NCI-H748 treated with DMSO at 0.1 percent for 48 hours (cell line): ENCODE data around the gene RAB6B.

Experiments used
- DNase-seq: peaks from one replicate; lab custom pipeline; 2025; lab: John Stamatoyannopoulos, UW

RAB6B gene

DNA sequence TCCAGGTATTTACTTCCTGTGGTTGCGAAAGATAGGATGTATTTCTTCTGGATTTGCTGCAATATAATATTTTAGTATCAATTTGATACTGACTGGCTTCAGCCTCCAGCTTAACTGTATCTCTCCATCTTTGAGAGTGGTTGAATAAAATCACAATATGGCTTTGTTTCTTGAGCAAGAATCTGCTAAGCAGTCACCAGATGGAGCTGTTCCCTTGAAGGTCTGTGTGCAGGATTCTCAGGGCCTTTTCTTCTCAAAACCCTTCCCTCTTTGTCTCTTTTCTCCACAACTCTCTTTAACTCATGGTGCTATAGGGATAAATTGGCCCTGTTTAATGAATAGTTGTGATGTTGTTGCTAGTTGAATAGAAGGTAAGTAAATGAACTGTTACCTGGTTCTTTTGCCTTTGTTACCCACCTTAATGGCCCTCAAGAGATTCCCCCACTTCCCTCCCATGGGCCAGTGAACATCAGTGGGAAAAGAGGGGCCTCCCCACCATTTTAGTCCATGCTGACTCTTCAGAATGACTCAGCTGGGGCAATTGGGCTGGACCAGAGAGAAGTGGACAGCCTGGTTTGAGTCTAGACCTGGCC lies 34.8 kb upstream of the RAB6B start:
- DNase-seq, result peak; percentile 12

GRCh38 chr3:133928903-133929607 lies 33.4 kb upstream of the RAB6B start:
- DNase-seq, result no peak

DNA sequence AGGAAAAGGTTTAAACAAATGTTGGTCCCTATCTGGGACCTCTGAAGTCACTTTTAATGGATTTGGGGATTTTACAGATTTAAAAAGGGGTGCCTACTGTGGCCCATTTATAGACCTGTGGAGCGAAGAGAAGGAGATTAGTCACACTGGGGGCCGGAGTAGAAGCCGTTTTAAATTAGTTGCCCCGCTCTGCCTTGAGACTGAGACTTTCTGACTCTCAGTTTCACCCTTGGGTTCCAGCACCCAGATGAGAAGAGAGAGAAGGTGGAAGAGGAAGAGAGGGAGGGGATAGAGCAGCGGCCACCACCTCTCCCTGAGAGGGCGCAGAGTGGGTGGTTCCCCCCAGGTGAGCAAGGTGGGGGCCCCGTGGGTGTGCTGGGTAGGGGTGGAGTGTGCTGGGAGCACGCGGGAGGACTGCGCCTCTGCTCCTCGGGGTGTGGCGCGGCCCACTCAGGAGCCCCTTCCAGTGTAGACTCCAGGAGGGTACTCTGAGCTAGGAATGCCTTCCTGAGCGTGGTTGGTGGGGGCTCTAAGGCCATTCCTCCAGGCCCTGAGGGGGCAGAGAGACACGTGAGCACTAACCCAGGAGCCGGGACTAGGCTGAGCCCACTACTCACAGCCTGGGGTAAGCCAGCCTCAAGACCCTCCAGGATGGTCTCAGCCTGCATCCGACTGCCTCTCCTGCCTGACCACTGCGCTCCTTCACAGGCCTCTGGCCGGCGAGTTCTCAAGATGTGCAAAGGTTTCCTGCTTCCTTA lies 32.6 kb upstream of the RAB6B start:
- DNase-seq, result no peak

DNA sequence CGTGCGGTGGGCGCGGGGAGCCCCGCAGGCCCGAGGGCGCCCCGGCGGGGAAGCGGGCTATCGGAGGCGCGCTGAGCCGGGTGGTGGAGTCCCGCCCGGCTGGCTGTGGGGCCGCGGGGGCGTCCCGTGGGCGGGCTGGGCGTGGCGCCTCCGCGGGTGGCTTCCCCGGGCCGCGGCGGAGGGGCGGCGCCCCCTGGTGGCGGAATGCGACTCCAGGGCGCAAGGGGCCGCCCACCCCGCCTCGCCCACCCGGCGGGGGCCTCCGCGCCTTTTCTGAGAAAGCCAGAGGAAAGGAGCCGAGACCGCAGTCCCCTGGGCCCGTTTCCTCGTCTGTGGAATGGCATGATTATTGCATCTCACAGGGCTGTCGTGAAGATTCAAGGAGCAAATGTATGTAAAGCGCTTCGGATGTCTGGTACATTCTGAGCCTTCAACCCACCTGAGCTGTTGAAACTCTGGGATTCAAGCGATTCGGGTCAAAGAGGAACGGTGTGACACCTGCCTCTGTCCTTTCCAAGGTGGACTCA lies 31.9 kb upstream of the RAB6B start:
- DNase-seq, result no peak

- no peak for DNase-seq
Measured at GRCh38 chr3:133926736-133927539, 31.3 kb upstream of the RAB6B start.

DNA sequence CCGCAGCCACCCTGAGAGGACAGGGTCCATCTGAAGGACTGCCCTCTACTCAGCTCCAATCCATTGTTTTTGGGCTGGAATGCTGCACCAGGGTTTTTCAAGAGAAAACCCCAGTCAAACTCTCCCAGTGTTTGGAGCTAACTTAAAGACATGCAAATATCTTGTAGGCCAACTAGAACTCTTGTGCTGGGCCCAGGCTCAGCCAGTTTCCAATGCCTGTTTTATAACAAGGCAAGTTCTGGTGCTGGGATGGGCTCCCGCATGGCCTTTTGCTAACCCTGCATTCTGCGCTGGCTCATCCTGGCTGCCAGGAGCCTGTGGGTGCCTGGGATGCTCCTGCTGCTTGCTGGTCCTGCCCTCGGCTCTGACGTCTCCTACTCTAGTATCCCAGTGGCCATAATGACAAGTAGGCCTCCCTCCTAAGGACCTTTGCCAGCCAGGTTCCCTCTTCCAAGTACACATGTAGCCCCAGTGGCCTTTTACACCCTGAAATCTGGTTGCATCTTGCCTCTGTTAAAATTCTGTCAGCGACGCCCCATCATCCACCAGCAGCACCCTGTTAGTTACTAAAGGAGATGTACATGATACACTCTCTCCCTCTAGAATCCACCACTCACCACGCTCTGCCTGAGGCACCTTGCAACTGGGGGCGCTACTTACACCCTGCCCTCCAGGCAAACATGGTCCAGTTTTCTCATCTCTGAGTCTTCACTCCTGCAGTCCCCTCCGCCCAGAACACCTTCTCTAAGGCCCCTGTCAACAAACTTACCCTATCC lies 30.5 kb upstream of the RAB6B start:
- DNase-seq, result no peak

DNA sequence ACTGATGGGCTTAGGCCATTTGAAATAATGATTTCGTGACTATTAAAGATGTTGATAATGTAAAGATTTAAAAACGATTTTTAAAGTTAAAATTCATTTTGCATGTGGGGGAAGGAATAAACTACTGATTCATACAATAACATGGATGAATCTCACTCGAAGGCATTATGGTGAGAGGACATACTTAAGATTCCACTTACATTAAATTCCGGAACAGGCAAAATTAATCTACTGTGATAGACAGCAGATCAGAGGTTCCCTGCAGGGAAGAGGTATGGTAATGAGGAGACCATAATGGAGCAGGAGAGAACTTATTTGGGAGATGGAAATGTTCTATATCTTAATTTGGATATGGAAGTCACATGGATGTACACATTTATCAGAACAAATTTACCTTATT lies 28.4 kb upstream of the RAB6B start:
- no peak for DNase-seq

- no peak for DNase-seq
Measured at GRCh38 chr3:133921592-133921991, 25.9 kb upstream of the RAB6B start.

DNA sequence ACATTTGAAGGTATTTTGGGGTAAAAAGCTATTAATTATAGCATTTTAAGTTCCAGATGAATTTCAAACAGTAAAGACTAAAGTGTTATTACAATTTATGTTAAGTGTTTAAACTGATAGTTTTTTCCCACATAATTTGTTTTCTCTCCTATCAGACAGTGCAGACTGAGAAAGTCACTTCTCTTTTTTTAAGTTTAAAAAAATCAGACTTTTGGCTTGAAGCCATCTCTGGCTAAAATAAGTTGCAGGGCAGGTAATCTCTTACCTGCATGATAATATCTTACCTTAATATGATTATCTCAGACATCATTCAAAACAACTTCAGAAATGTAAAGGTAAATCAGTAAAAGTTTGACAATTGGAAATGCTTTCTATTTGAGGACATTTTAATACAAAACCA lies 21.5 kb upstream of the RAB6B start:
- DNase-seq, result no peak

DNA sequence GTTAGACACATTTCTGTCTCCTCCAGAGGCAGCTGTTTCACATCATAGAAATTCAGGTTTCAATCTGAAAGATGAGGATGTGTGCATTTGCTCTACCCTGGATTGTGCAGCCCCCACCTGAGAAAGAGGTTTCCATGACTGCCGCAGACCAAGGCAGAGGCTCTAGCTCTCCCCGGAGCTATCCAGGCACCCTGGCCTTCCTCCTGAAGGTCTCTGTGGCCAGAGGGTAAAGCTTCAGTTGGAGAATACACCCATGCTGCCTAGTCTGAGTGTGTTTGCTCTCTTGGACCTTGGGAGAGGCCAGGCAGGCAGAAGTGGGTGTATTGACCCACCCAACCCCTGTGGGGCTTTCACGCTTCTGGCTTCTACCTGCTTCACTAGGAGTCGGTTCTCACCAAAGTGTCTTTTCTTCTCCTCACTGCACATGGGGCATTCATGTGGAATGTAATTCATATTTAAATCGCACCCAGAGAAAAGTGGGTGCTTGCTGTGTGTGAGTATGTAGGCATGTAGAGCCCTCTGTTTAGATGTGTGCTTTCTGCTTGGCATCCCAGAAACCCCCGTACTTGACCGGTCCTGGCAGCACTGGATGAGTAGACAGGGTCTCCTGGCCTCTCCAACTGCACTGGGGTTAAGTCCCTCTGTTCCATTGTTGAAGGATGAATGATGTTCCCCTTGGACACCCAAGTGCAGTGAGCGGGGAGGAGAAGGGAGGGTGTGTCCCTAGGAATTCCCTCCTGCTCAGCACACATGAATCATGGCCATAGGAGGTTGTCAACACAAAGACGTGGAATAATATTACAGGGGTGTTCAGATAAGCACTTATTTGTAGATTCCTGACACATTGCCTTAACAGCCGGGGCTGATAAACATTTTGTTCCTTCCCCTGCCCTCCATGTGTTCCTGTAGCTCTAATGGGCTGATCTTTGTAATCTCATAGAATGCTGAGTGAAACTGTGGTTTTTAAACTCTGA lies 20.3 kb upstream of the RAB6B start:
- DNase-seq, result no peak

DNA sequence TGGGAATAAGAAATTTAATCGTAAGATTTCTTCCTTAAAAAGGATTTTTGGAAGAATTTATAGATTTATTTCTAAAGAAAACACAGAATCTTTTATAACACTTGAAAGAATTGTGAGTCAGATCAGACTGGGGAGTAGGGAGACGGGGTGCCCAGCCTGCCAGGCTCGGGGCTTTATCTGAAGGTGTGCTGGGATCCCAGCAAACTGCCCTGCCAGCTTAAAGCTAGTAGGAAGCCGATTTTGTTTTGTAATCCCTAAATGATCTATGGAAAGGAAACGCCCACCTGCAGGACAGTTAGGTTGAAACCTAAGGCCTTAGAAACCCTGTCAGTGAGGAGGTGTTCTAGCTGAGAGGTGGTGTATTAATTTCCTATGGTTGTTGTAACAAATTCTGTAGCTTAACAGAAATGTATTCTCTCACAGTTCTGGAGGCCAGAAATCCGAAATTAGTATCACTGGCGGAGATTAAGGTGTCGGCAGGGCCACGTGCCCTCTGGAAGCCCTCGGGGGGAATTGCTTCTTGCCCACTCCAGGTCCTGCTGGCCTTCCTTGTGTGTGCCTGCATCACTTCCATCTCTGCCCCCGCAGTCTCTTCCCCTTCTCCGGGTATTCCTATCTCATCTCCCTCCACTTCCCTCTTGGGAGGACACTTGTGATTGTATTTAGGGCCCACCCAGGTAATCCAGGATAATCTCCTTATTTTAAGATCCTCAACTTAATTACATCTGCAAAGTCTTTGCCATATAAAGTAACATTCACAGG lies 19.3 kb upstream of the RAB6B start:
- DNase-seq, result no peak

DNA sequence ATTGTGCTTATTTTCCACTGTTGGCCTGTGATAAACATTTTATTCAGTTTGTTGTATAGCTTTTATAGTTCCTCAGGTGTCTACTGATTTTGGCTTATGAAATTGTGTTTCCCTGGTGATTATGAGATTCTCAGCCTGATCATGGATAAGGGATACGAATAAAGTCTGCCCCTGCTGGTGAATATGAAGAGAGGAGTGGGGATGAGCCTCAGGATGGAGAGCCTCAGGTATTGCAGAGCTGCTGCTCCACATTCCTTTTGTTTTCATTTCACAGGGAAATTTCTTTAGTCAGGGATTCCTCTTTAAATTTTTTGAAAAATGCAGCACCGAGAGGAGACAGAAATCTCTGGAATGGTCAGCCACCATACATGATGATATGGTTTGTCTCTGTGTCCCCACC lies 14.7 kb upstream of the RAB6B start:
- no peak for DNase-seq

DNA sequence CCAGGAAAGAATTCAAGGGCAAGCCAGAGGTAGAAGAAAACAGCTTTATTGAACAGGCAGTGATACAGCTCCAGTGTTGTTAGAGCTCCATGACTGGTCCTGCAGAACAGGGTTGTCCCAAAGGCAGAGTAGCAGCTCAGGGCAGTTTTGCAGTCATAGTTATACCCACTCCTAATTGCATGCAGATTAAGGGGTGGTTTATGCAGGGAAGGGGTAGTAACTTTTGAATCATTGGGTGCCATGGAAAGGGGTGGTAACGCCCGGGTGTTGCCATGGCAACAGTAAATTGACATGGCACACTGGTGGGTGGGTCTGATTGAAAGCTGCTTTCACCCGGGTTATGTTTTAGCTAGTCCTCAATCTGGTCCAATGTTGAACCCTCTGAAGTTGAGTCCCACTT lies 9.7 kb upstream of the RAB6B start:
- no peak for DNase-seq

- DNase-seq, result no peak
Measured at GRCh38 chr3:133901847-133902246, 6.2 kb upstream of the RAB6B start.

DNA sequence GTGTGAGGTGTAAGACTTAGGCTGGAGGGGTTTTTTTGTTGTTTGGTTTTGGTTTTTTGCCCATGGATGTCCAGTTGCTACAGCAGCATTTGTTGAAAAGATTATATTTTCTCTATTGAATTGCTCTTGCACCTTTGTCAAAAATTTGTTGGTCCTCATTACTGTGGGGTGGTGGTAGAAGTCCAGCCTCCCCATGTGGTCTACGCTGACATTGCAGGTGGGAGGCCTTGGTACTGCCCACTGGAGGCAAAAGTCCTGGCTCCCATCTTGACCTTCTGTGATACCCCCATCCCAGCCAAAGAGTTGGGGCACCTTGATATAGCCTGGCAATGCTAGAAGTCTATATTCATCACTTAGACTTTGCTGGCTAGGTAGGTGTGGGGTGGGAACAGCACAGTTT lies 5.4 kb upstream of the RAB6B start:
- no peak for DNase-seq

DNA sequence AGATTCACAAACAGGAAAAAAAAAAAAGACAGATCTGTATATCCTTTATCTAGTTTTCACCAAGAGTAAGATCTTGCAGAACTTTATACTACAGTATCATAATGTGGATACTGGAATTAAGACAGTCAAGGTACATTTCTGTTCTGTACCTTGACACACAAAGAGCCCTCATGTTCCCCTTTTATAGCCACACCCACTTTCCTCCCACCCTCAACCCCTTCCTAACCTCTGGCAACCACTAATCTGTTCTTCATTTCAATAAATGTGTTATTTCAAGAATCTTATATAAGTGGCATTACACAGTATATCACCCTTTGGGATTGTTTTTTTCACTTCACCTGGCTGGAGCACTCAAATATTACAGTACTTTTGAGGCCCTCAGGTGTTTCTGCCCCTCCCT lies 3.6 kb upstream of the RAB6B start:
- no peak for DNase-seq

GRCh38 chr3:133897547-133897946 lies 1.9 kb upstream of the RAB6B start:
- no peak for DNase-seq

DNA sequence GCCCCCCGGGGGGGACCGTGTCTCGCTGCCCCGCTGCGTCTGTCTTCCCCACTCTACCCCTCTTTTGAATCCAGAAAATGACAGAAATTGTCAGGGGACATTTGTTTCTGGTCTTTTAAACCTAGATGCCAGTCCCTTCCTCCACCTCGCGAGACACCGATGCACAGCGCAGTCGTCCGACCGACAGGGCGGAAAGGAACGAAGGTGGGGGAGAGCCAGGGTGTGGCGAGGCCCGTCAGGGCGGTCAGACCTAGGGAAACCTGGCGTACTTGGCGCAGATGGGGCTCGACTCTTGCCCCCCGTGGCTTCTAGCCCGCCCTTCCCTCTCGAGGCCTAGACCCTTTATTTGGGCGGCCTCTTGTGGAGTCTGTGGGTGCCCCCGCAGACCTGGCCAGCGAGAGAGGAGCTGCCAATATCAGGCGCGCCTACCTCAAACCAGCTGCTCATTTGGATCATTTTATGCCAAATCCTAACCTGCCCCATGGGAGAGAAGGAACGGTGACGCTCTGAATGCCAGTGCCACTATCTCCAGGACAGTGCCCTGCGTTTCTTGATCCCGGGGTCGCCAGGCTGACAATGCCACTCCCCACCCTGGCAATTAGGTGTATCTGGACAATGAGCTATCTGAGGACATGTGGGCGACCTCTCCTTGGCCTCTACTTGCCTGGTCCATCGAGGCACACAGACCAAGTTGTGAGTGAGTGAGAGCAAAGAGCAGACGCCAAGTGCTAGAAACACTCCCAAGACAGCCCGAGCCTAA lies 500 bp upstream of the RAB6B start:
- no peak for DNase-seq
